Natural killer cell treated with Interleukin-12 subunit alpha and Interleukin-12 subunit beta and Interleukin-15 and Interleukin-18, amount 100 ng/mL, for 72 hours (primary cell): ENCODE data around the gene NR2E3. TPM values are rescaled to one million over a fixed set of nuclear protein-coding genes. Genes with fewer than 3 reads are reported as not detected.

Experiments
- ATAC-seq, 2 donors: fragments of 150-1000 bp; cut with Tn5 transposase in 1 of 2; sonication (Bioruptor Pico), chemical (Tn5 transposase) in 1 of 2; 2 replicates each; pipeline ENCODE4 v1.10.0; 2021
- DNase-seq: peaks from one replicate; pipeline ENCODE4 v3.0.0; 2022; ENCODE audit warnings: low spot score
- H3K27ac Mint-ChIP-seq, 2 donors: 1 replicate in 1 of 2; 2 replicates in 1 of 2; pipeline ENCODE4 v1.8.0; 2022; ENCODE audit warnings: mixed read lengths in 2 of 2, mild to moderate bottlenecking in 1 of 2, moderate library complexity in 1 of 2
- H3K27me3 Mint-ChIP-seq, 2 donors: 1 replicate in 1 of 2; 2 replicates in 1 of 2; pipeline ENCODE4 v1.8.0; 2022; ENCODE audit warnings: mixed read lengths in 2 of 2
- H3K36me3 Mint-ChIP-seq: one replicate; pipeline ENCODE4 v1.8.0; 2022; ENCODE audit warnings: mixed read lengths
- H3K4me1 Mint-ChIP-seq, 2 donors: 1 replicate in 1 of 2; 2 replicates in 1 of 2; pipeline ENCODE4 v1.8.0; 2022; ENCODE audit warnings: low read depth in 2 of 2, mixed read lengths in 2 of 2, mild to moderate bottlenecking in 1 of 2
- H3K4me3 Mint-ChIP-seq: one replicate; pipeline ENCODE4 v1.8.0; 2022; ENCODE audit warnings: mixed read lengths
- H3K9me3 Mint-ChIP-seq: 2 replicates; pipeline ENCODE4 v1.8.0; 2022; ENCODE audit warnings: mixed read lengths
- total RNA-seq, 2 donors: library from RNA; stranded (reverse); gene quantifications; one replicate each; pipeline ENCODE4 v1.2.3, GENCODE V29; 2022

NR2E3 gene
- total RNA-seq, 2 donors from 2014 or later, result not detected

GRCh38 chr15:71802770-71803169 lies 7.6 kb upstream of the NR2E3 start:
- no peak for ATAC-seq
- H3K36me3 Mint-ChIP-seq, result no peaks in the 10 kb centered on the region
- no peak overlapping the region for H3K4me3 Mint-ChIP-seq
- no peaks in the 10 kb centered on the region for H3K4me1 Mint-ChIP-seq
- H3K9me3 Mint-ChIP-seq, result no peaks in the 10 kb centered on the region
- DNase-seq, result no peak
- H3K27ac Mint-ChIP-seq, result no peak overlapping the region
- peaks cover 5 to 12% of the 10 kb centered on the region in 2 donors for H3K27me3 Mint-ChIP-seq

GRCh38 chr15:71804226-71804625 lies 6.1 kb upstream of the NR2E3 start:
- DNase-seq (no peak), ATAC-seq (no peak)
- Mint-ChIP-seq H3K27me3 (peaks cover 5 to 7% of the 10 kb centered on the region in 2 donors), H3K9me3 (no peaks in the 10 kb centered on the region), H3K4me3 (no peak overlapping the region), H3K36me3 (no peaks in the 10 kb centered on the region), H3K27ac (no peak overlapping the region), H3K4me1 (no peaks in the 10 kb centered on the region)

GRCh38 chr15:71804695-71805470 lies 5.5 kb upstream of the NR2E3 start:
- no peaks in the 10 kb centered on the region for H3K4me1 Mint-ChIP-seq
- no peaks in the 10 kb centered on the region for H3K9me3 Mint-ChIP-seq
- H3K36me3 Mint-ChIP-seq, result no peaks in the 10 kb centered on the region
- peaks cover 4 to 7% of the 10 kb centered on the region in 2 donors for H3K27me3 Mint-ChIP-seq
- no peak overlapping the region for H3K4me3 Mint-ChIP-seq
- DNase-seq, result no peak
- ATAC-seq, result no peak
- no peak overlapping the region for H3K27ac Mint-ChIP-seq

GRCh38 chr15:71806452-71806931 lies 3.9 kb upstream of the NR2E3 start:
- no peak for ATAC-seq
- peak; percentile 55 for DNase-seq
- H3K4me3 Mint-ChIP-seq, result no peak overlapping the region
- no peaks in the 10 kb centered on the region for H3K9me3 Mint-ChIP-seq
- H3K4me1 Mint-ChIP-seq, result no peaks in the 10 kb centered on the region
- no peak overlapping the region for H3K27ac Mint-ChIP-seq
- H3K36me3 Mint-ChIP-seq, result no peaks in the 10 kb centered on the region
- peaks cover 0 to 3% of the 10 kb centered on the region in 2 donors for H3K27me3 Mint-ChIP-seq

GRCh38 chr15:71807125-71807629 lies 3.2 kb upstream of the NR2E3 start:
- no peaks in the 10 kb centered on the region for H3K36me3 Mint-ChIP-seq
- no peak for ATAC-seq
- H3K27me3 Mint-ChIP-seq, result peaks cover 0 to 3% of the 10 kb centered on the region in 2 donors
- no peak overlapping the region for H3K4me3 Mint-ChIP-seq
- no peaks in the 10 kb centered on the region for H3K4me1 Mint-ChIP-seq
- no peaks in the 10 kb centered on the region for H3K9me3 Mint-ChIP-seq
- DNase-seq, result peak; percentile 44
- no peak overlapping the region for H3K27ac Mint-ChIP-seq

GRCh38 chr15:71807691-71808091 lies 2.7 kb upstream of the NR2E3 start:
- Mint-ChIP-seq H3K4me3 (no peak overlapping the region), H3K4me1 (no peaks in the 10 kb centered on the region), H3K27me3 (no peaks in the 10 kb centered on the region), H3K36me3 (no peaks in the 10 kb centered on the region), H3K9me3 (no peaks in the 10 kb centered on the region), H3K27ac (no peak overlapping the region)
- DNase-seq (no peak), ATAC-seq (no peak)

GRCh38 chr15:71808311-71809020 lies 1.9 kb upstream of the NR2E3 start:
- DNase-seq, result no peak
- Mint-ChIP-seq H3K9me3 (no peaks in the 10 kb centered on the region), H3K4me1 (no peaks in the 10 kb centered on the region), H3K27ac (no peak overlapping the region), H3K4me3 (no peak overlapping the region), H3K36me3 (no peaks in the 10 kb centered on the region), H3K27me3 (no peaks in the 10 kb centered on the region)
- no peak for ATAC-seq

GRCh38 chr15:71809346-71809745 lies 1.0 kb upstream of the NR2E3 start:
- no peaks in the 10 kb centered on the region for H3K9me3 Mint-ChIP-seq
- no peak overlapping the region for H3K4me3 Mint-ChIP-seq
- no peaks in the 10 kb centered on the region for H3K27me3 Mint-ChIP-seq
- ATAC-seq (no peak), DNase-seq (peak; percentile 59)
- H3K27ac Mint-ChIP-seq, result no peak overlapping the region
- H3K36me3 Mint-ChIP-seq, result no peaks in the 10 kb centered on the region
- no peaks in the 10 kb centered on the region for H3K4me1 Mint-ChIP-seq

- H3K27ac Mint-ChIP-seq, result no peak overlapping the region
- H3K36me3 Mint-ChIP-seq, result no peaks in the 10 kb centered on the region
- no peak overlapping the region for H3K4me3 Mint-ChIP-seq
- ATAC-seq (no peak), DNase-seq (no peak)
- H3K9me3 Mint-ChIP-seq, result no peaks in the 10 kb centered on the region
- H3K4me1 Mint-ChIP-seq, result no peaks in the 10 kb centered on the region
- no peaks in the 10 kb centered on the region for H3K27me3 Mint-ChIP-seq
Observed at GRCh38 chr15:71811036-71811736, 832 bp downstream of the NR2E3 start.

GRCh38 chr15:71811752-71812735 lies 1.7 kb downstream of the NR2E3 start:
- Mint-ChIP-seq H3K27ac (no peak overlapping the region), H3K4me1 (no peaks in the 10 kb centered on the region), H3K36me3 (no peaks in the 10 kb centered on the region), H3K27me3 (no peaks in the 10 kb centered on the region), H3K9me3 (no peaks in the 10 kb centered on the region), H3K4me3 (no peak overlapping the region)
- no peak for ATAC-seq
- DNase-seq, result no peak

- Mint-ChIP-seq H3K9me3 (no peaks in the 10 kb centered on the region), H3K4me3 (no peak overlapping the region), H3K27ac (no peak overlapping the region), H3K36me3 (no peaks in the 10 kb centered on the region), H3K4me1 (no peaks in the 10 kb centered on the region), H3K27me3 (no peaks in the 10 kb centered on the region)
- no peak for DNase-seq
- ATAC-seq, result no peak
Observed at GRCh38 chr15:71812966-71813722, 2.8 kb downstream of the NR2E3 start.

- Mint-ChIP-seq H3K36me3 (no peaks in the 10 kb centered on the region), H3K4me1 (no peaks in the 10 kb centered on the region), H3K27ac (no peak overlapping the region), H3K9me3 (no peaks in the 10 kb centered on the region), H3K27me3 (no peaks in the 10 kb centered on the region), H3K4me3 (no peak overlapping the region)
- no peak for DNase-seq
- ATAC-seq, result no peak
Observed at GRCh38 chr15:71813723-71814470, 3.5 kb downstream of the NR2E3 start.
